Calu3 (cell line): ENCODE measurements around the gene CLIP2. TPM values are rescaled to one million over a fixed set of nuclear protein-coding genes. Genes with fewer than 3 reads are reported as not detected.
"Not testable (repeated sequence)": the region's sequence is repeated elsewhere in the genome, so short reads cannot be mapped to it uniquely, and the experiment has no call there.

ENCODE experiments used
- BruUV-seq: library from RNA; stranded (reverse); fragments of 400-500 nt; replicated peaks from 2 replicates; lab custom pipeline; 2021; lab: Mats Ljungman, UMichigan
- CTCF ChIA-PET: fragments of 300-600 bp; sonication (Branson Sonifier 250); formaldehyde crosslinking; loops from one replicate; lab custom pipeline; 2022; ENCODE audit warnings: antibody characterized with exemption; lab: Charles Lee
- DNase-seq: peaks from one replicate; pipeline ENCODE4 v3.0.0; 2022
- H3K27ac Mint-ChIP-seq: one replicate; pipeline ENCODE4 v1.8.0; 2022; ENCODE audit warnings: mixed read lengths; ENCODE audit not compliant: unreplicated experiment
- H3K27me3 Mint-ChIP-seq: one replicate; pipeline ENCODE4 v1.8.0; 2022; ENCODE audit warnings: mixed read lengths; ENCODE audit not compliant: unreplicated experiment
- H3K36me3 Mint-ChIP-seq: one replicate; pipeline ENCODE4 v1.8.0; 2022; ENCODE audit warnings: mild to moderate bottlenecking, moderate library complexity, mixed read lengths; ENCODE audit not compliant: insufficient read depth, unreplicated experiment
- H3K4me1 Mint-ChIP-seq: one replicate; pipeline ENCODE4 v1.8.0; 2022; ENCODE audit warnings: mild to moderate bottlenecking, low read depth, mixed read lengths; ENCODE audit not compliant: unreplicated experiment
- H3K4me3 Mint-ChIP-seq: one replicate; pipeline ENCODE4 v1.8.0; 2022; ENCODE audit warnings: mild to moderate bottlenecking, low read depth, moderate library complexity, mixed read lengths; ENCODE audit not compliant: unreplicated experiment
- H3K9me3 Mint-ChIP-seq: one replicate; pipeline ENCODE4 v1.8.0; 2022; ENCODE audit warnings: low read depth, mixed read lengths; ENCODE audit not compliant: unreplicated experiment
- CTCF ChIP-seq: fragments of 200-600 bp; IDR thresholded peaks from one replicate; pipeline ENCODE4 v1.8.0; 2022; ENCODE audit warnings: antibody characterized with exemption; ENCODE audit not compliant: unreplicated experiment
- intact Hi-C: fragments of 100-400 bp; cut with micrococcal nuclease; formaldehyde crosslinking; loops from one replicate; pipeline ENCODE4 v1.10.0; 2022; ENCODE audit not compliant: unreplicated experiment
- total RNA-seq: library from RNA; stranded (reverse); gene quantifications from 2 replicates; pipeline ENCODE4 v1.2.3, GENCODE V29; 2022

The CLIP2 gene
- total RNA-seq, 1 experiment from 2014 or later: 22.4 TPM

DNA sequence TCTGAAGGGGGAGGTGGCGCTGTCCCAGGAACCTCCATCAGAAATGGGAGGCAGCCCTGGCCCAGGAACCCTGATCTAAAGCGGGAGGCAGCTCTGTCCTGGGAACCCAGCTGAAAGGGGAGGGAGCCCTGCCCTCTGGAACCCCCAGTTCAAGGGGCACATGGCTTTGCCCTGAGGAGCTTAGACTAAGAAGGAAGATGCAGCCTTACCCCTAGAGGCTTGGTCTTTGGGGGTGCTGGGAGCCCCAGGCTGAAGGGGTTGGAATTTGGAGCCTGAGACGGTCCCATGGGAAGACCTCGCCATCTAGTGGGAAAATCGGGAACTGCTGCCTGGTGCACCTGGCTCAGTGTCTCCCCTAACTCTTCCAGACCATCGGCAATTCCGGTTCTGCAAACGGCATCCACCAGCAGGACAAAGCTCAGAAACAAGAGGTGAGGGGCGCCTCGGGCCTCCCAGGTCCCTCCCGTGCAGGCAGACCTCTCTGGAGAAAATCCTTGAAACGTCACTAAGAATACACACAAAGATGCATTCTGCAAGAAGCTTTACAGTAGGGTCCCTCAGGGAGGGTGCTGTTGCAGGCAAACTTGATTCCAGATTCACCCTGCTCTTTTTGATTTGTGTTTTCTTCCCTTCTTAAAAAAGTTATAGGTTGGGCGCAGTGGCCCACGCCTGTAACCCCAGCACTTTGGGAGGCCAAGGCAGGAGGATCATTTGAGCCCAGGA lies 112.1 kb downstream of the CLIP2 start:
- Mint-ChIP-seq H3K36me3 (peaks cover 25% of the 10 kb centered on the region), H3K27me3 (no peaks in the 10 kb centered on the region), H3K4me3 (no peak overlapping the region), H3K9me3 (no peaks in the 10 kb centered on the region), H3K4me1 (no peaks in the 10 kb centered on the region), H3K27ac (no peak overlapping the region)
- intact Hi-C loops: loop anchor here (1.0 to 5.0 kb wide), 2 partner anchors 195 to 334 kb away; no protein-coding TSS in a partner anchor
- CTCF ChIA-PET: interaction anchor here (0.5 to 1.9 kb wide), 10 partner anchors 11 to 640 kb away, joined by 3 to 35 read pairs (median 4); partner anchors contain the start of gene LAT2
- no TSS peak for BruUV-seq
- TF ChIP-seq CTCF: peak; percentile 89
- peak; percentile 71 for DNase-seq

- intact Hi-C loops: loop anchor here (5.0 kb wide), 1 partner anchor 335 kb away; no protein-coding TSS in a partner anchor
- BruUV-seq: not testable (repeated sequence)
- peaks cover 27% of the 10 kb centered on the region for H3K36me3 Mint-ChIP-seq
Observed at GRCh38 chr7:74402668-74403067, 113.5 kb downstream of the CLIP2 start.

GRCh38 chr7:74403521-74404387 lies 114.5 kb downstream of the CLIP2 start:
- no peak for TF ChIP-seq CTCF
- Mint-ChIP-seq H3K36me3 (peaks cover 23% of the 10 kb centered on the region), H3K9me3 (no peaks in the 10 kb centered on the region), H3K27me3 (no peaks in the 10 kb centered on the region), H3K27ac (no peak overlapping the region), H3K4me1 (no peaks in the 10 kb centered on the region), H3K4me3 (no peak overlapping the region)
- intact Hi-C loops: loop anchor here (5.0 kb wide), 1 partner anchor 336 kb away; no protein-coding TSS in a partner anchor
- DNase-seq: no peak
- CTCF ChIA-PET: interaction anchor here (1.4 kb wide), 1 partner anchor 197 kb away, joined by 3 read pairs; no protein-coding TSS in a partner anchor
- BruUV-seq: no TSS peak

More at GRCh38 chr7:74402668-74403067, 113.5 kb downstream of the CLIP2 start:
- H3K9me3 Mint-ChIP-seq, H3K4me3 Mint-ChIP-seq, DNase-seq, H3K27me3 Mint-ChIP-seq, H3K4me1 Mint-ChIP-seq, H3K27ac Mint-ChIP-seq: not testable (repeated sequence)
- CTCF ChIA-PET: interaction anchor here (1.4 kb wide), 1 partner anchor 196 kb away, joined by 3 read pairs; no protein-coding TSS in a partner anchor

GRCh38 chr7:74404388-74404700 lies 115.1 kb downstream of the CLIP2 start:
- no peak for DNase-seq
- no peak for TF ChIP-seq CTCF
- no TSS peak for BruUV-seq
- Mint-ChIP-seq H3K36me3 (peaks cover 27% of the 10 kb centered on the region), H3K27me3 (no peaks in the 10 kb centered on the region), H3K27ac (no peak overlapping the region), H3K9me3 (no peaks in the 10 kb centered on the region), H3K4me1 (no peaks in the 10 kb centered on the region), H3K4me3 (no peak overlapping the region)
- intact Hi-C loops: loop anchor here (5.0 kb wide), 1 partner anchor 337 kb away; no protein-coding TSS in a partner anchor
- CTCF ChIA-PET: no interaction called here
